Cerebellar nuclear complex (tissue), 1 donor: Measurements from ENCODE around the gene DCLK2.

ENCODE experiments used
- DNase-seq, 2 experiments: peaks; one replicate each; lab custom pipeline; 2025; lab: John Stamatoyannopoulos, UW

DCLK2 gene

DNA sequence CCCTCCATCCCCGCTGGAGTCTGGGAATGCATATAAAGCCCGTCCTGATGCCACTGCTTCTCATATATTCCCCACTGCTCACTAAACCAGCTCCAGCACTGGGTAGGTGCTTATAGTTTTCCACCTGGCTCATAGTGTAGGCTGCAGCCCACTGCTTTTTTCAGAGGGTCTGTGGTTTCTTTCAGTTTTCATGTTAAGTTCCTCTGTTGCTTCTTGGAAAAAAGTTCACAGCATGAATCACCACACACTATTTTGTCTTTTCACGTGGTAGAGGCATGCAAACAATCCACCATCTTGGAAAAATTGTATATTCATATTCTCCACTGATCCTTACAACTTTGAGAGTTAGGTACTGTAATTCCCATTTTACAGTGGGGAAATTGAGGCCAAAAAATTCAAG, 39.4 kb downstream of the DCLK2 start:
- no peak for DNase-seq

DNA sequence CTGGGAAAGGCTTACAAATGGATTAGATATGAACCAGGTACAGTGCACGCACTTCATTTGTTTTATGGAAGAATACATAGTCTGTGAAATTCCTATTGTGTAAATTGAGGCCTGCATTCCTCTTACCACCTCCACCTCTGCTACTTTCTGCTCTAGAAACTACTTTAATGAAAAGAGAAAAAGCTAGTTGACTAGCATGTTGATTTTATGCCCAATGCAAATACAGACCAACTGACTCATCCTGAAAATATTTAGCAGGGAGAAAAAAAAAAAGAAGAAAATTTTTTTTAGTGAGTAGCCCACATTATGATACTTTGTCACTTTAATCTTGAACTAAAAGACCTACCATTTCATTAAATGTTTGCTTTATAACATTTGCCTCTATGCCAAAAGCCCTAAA, 41.2 kb downstream of the DCLK2 start:
- DNase-seq = no peak

DNA sequence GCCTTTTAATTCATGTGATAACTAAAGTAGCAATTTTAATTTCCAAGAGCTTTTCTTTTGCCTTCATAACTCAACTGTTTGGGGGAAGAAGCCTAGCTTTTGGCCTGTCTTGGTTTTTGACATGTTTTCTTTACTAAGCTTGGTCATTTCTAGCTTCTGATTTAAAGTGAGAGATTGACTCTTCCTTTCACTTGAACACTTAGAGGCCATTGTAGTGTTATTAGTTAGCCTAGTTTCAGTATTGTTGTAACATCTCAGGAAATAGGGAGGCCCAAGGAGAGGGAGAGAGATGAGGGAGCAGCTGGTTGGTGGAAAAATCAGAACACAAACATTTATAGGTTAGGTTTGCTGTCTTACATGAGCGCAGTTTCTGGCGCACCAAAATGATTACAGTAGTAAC, 44.8 kb downstream of the DCLK2 start:
- DNase-seq = no peak

DNA sequence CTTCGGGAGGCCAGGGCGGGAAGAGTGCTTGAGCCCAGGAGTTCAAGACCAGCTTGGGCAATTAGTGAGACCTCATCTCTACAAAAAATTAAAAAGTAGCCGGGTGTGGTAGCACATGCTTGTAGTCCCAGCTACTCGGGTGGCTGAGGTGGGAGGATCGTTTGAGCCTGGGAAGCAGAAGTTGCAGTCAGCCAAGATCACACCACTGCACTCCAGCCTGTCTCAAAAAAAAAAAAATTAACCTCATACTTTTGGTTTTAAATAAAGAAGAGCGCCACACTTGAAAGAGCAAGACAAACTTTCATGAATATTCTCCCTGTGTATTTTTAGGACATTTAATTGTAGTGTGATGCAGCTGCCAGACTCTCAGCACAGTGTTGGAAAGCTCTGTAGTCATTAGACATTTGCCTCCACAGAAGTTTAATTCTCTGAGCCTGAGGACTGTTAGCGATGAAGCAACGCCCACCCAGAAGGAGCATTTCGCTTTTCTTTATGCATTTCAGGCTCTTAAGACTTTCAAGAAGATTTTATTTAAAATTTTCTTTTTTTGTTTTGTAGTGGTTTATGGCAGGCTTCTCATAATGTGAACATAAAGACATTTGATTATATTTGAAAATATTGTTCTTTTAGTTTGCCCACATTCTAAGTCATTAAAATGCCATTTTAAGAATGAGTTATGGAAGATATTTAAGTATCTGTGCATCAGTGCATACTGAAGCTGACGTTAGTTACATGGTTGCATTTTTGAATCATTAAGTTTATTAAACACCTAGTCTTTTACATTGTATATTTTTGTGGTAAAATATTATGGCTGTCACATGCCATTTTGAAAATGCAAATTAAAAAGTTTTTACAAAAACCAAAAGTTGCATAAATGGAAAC, 45.8 kb downstream of the DCLK2 start:
- no peak for DNase-seq

DNA sequence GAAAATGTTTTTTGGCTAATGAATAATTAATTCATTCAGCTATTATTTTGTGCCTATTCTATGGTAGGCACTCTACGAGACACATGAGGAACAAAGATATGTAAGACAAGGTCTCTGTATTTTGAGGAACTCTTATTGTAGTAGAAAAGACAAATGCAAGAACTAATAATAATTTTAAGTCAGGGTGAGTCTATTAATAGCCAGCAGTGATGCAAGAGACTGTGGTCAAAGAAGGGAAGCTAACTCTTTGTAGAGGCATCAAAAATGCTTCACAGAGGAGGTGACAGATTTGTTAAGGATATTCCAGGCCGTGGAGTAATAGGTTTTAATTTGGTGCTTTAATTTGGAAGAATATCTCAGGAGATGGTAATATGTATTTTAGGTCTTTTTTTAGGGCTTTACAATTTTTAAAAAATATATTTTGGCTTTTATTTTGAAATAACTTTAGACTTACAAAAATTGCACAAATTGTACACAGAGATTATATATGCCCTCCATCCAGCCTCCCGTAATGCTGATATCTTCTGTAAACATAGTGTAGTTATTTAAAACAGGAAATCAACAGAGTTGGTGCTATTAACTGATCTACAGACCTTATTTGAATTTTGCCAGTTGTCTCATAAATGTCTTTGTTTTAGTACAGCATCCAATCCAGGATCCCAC, 48.1 kb downstream of the DCLK2 start:
- no peak for DNase-seq

DNA sequence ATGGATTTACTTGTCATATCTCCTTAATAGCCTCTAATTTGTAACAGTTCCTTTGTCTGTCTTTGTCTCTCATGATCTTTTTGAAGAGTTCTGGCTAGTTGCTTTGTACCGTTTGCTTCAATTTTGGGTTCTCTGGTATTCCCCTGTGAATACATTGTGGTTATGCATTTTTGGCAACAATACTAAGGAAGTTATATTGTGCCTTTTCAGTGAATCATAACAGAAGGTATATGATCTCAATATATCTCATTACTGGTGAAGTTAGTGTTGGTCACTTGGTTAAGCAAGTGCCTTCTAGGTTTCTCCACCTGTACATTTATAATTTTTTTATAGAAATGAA, 48.6 kb downstream of the DCLK2 start:
- DNase-seq = no peak

DNA sequence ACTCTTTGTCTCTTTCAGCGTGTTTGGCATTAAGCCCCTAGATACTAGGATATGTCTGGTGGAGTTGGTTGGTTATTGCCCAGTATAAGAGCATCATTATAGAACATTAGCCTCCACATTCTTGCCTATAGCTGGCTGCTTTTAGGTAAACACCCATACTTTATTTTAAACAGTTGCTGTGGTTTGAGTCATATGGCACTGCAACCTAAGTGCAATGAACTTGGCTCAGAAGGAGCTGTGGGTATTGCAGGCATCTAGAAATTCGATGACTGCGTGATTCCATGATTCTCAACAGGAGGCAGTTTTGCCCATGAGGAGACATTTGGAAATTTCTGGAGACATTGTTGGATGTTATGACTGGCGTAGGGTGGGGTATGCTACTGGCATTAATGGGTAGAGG, 49.5 kb downstream of the DCLK2 start:
- no peak for DNase-seq

DNA sequence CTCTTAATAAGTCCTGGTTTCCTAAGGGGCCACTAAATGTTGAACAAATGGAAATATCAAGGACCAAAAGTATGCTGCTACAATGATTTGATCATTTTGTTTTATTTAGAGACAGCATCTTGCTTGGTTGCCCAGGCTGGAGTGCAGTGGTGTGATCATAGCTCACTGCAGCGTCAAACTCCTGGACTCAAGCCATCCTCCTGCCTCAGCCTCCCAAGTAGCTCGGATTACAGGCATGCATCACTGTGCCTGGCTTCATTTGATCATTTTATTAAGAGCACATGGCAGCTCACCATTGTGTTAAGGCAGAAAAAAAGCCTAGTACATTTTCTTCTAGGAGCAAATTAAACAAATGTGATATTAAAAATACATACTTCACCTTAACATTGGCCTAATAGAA, 52.7 kb downstream of the DCLK2 start:
- DNase-seq = no peak

DNA sequence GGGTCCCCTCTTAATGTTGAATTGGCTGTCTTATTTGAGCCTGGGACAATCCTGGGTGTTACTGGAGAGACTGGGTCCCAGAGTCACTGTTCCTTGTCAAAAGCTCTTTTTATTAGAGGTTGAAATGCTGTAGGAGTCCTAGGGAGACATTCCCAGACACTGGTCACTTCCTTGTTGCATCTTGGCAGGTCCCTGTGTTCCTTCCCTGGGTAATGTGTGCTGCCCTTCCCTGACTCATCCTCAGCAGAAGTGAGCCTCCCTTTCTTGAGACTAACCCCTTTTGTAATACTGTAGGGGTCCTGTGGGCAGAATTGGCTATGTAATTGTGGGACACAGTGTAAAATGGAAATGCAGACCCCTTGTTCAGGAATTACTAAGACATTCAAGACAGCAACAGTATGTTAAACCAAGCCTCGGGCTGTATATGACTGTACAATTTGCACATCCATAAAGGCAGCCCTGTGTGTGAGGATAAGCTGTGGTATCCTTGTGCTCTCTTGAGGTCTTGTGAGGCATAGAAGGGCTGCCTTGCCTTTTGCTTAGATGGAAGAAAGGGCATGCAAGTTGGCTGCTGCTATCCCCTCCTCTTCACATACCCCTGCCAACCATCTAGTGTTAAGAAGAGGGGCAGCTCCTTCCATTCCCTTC, 53.5 kb downstream of the DCLK2 start:
- DNase-seq = no peak

DNA sequence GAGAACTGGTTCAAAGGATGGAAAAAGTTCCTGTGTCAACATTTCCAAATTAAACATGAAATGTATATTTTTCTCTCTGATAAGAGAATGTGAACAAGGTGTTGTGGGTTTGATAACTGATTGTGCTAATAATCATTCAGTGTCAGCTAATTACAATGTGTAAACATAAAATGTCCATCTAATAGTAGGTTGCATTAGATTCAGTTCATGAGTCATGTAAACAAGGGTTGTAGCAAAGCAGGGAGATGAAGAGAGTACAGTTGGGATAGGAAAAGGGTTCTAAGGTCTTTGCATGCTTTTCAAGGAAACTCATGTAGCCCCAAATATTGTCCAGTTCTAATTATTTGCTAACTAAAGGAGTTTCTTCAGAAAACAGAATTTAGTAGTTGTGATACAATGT, 55.4 kb downstream of the DCLK2 start:
- no peak for DNase-seq

DNA sequence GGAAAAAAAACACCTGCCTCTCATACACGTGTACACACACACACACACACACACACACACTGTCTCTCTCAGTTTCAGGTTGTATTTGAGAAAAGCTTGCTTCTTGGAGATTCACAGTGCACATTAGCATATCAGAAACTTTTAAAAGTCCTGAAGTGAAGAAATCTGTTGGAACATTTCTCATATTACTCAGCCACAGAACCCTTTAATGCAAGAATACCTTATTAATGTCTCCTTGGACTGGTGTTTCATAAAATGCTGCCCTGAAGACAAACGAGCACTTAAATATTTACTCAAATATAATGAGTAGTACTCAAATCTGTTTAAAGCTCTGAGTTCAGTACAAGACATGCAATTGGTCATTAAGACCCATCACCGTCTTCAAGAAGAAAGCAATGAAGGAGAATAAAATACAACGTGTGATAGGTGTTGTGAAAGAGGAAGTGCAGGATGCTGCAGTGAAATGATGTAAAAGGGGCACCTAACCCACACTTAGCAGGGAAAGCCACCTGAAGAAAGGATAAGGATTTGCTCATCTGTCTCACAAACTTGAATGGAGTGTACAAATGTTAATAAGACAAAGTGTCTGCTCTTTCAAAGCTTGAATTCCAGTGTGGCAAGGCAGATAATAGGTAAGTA, 57.0 kb downstream of the DCLK2 start:
- no peak for DNase-seq

DNA sequence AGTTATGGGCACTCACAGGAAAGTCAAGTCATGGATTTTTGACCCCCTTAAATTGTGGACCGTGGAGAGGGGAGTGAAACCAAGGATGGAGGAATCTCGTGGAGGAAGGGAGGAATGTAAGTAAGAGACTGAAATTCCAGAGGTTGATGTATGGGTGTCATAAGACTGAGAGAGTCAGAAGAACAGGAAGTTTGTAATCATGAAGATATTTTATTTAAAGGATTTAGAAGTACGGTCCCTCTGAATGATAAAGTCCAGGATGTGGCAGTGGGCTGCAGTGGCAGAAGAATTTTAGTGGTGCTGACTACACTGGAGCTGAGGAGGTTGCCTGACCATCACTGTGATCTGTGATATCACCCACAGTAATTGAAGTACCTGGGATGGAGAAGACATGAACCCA, 57.8 kb downstream of the DCLK2 start:
- no peak for DNase-seq

DNA sequence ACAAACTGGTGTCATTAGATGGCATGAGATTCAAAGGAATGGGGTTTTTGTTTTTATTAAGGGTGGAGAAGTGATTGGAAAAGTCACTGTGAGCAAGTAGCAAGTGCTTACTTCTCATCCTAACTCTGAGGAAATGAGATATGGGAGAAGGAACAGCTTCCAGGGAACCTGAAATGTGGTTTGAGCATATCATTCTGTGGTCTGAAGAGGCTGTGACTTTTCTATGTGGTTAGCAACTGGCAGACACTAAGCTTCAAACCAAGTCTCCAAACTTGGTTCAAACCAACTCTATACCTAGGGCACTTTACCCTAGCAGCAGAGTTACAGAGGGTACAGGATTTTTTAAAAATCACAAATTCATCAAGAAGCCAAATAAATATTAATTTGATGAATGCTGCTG, 58.2 kb downstream of the DCLK2 start:
- no peak for DNase-seq

DNA sequence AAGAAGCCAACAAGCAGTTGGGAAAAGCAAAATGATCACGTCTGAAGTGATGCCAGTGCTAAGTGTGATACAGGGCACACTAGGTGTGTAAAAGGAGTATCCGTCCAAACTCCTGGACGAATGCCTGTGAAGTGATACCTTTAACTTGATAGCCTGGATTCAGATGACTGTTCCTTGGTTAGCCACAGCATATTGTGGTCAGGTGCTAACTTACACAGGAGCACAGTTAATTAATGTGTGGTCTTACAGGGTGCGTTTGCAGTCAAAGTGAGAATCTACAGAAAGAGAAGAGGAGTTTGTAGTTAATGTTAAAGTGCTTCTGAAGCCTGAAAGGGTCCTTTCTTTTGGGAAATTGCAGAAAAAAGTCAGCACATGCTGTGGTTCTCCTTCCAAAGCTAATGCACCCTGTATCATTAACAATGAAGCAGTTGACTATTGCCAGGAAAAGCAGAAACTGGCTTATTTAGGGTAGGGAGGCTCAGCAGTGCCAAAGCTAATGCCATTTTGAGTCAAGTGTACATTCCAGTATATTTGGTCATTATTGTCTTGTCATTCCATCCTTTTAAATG, 61.1 kb downstream of the DCLK2 start:
- no peak for DNase-seq

DNA sequence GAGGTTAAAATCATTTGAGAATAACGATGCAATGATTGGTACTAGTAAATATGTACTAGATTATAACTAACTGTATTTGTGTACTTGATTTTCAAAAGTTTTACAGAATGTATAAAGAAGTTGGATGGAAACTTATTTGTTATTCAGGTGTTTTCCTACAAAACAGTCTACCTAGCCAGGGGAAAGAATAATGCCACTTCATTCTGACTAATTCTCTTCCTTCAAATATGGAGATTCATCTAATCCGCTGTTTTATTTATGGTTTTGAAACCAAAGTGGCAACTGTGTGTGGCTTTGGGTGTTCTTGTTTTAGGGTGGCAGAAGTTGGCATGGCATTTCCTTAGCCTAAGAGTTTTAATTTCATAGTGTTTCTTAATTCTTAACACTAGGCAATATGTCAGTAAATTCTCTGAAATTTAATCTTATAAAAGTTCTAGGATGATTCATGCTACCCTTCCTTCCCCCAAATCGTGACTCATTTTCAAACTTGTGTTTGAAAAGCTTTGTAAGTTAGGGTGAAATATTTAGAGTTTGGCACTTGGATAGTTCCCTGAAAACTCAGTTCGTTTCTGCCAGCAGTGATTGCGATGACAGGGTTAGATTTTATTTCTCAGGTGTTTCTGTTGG, 62.6 kb downstream of the DCLK2 start:
- DNase-seq = no peak

DNA sequence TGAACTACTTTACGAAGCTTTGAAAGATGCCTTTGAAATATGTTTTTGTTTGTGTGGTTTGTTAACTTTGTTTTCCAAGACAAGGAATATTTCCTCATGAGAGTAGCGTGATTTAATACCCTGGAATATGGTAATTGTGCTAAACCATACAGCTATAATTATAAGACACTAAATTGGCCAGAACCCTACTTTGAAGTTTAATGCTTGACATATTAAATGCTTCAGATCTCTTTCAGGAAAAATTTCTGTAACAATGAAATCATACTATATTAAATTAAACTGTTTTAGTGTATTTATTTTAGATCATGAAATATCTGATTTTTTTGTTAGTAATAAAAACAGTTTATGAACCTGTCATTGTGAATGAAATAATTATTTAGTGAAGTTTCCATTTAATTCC, 63.5 kb downstream of the DCLK2 start:
- DNase-seq = no peak

DNA sequence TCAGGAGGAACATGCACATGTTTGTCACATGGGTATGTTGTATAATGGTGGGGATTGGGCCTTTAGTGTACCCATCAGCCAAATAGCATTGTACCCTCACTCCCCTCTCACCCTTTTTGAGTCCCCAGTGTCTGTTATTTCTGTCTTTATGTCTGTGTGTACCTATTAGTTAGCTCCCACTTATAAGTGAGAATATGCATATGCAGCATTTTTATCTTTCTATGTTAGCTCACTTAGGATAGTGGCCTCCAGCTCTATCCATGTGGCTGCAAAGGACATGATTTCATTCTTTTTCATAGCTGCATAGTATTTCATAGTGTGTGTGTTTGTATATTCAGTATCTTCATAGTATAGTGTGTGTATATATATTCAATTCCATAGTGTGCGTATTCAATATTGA, 64.6 kb downstream of the DCLK2 start:
- DNase-seq = no peak

DNA sequence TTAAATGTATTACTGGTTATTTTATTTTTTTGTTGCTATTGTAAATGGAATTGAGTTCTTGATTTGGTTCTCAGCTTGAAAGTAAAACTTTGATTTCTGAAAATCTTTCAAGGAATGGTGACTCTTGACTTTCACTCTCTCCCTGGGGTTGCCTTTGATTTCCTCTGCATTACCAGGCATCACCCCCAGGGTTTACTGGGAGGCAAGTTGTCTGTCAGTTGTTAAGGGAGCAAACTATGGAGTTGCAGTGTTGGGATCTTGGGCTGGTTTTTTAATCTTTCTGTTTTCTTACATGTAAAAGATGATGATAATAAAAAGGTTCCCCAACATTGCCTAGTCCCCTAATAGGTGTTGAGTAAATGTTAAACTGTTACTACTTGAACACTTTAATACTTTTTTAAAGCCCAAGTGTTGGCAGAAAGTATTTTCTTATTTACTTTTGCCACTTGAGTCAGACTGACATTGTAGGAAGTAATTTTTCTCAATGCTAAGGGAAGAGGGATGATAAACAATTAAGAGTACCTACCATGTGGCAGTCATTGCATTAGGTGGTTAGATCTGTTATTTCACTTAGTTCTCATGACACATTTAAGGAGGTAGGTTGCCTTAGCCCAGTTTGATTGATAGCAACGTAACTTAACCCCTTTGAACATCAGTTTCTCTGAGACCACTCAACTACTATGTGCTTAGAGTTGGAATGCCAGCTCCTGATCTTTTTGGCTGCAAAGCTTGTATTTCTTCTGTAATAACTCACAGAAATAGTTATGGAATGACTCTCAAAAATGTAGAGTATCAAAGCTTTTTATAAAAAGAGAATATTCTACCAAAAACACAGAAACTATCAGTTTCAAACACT, 67.1 kb downstream of the DCLK2 start:
- no peak for DNase-seq

DNA sequence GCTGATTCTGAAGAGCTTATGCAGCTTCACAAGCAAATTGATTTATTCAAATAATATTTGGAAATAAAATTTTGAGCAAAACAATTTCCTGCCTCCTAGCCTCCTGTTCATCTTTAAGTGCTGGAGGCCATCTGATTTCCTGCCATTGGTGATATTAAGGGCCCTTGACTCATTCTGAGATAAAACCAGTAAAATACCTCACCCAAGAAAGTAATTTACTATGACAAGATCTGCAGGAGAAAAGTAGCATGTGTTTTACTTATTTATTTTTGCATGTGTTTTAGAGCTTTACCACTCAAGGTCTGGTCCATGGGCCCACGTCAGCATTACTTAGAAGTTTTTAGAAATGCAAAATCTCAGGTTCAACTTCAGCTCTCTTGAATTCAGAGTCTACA, 67.7 kb downstream of the DCLK2 start:
- no peak for DNase-seq

DNA sequence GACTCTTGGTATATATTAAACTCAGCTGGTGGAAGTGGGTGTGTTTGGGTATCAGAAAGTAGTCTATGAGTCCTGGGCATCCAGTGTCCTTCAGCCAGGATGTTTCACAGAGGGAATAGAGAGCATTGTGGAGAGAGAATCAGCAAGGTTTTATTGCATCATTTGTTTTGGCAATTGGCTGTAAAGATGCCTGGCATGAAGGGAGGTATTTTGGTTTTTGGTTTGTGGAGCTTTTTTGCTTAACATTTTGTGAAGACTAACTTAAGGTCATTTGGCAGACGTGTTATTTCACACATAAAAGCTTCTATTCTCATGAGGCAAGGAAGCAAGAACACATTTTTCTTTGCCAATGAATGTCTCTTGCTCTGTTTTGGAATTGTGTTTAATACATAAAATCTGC, 71.1 kb downstream of the DCLK2 start:
- DNase-seq = no peak

DNA sequence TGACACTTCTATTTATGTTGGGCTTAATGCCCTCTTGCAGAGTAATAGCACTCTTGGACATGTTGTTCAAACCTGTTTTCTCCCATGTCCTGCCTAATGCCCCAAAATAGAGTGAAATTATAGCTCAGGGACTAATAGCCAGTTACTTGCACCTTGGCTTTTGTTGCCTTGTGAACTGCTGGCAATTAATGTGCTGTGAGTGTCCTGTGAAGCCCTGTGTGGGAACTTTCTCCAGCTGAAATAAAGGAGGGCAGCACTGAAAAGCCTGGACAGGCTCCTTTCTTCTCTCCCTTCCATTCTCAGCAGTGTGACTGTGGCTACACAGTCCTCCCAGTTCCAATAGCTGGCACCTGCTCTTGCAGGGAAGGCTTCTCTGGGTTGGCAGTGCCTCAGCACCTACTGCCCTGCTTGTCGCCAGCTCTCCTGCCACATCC, 72.4 kb downstream of the DCLK2 start:
- DNase-seq = no peak
